HUES64 (cell line): ENCODE results near the gene ABTB1.
"Not testable (repeated sequence)": the region's sequence is repeated elsewhere in the genome, so short reads cannot be mapped to it uniquely, and the experiment has no call there.

ENCODE experiments used
- H3K27ac ChIP-seq: 2 replicates; pipeline ENCODE4 v1.7.0; 2013; ENCODE audit warnings: low read depth, low read length, inconsistent platforms
- H3K27me3 ChIP-seq: 2 replicates; pipeline ENCODE4 v1.6.1; 2013; ENCODE audit warnings: mild to moderate bottlenecking, low read length; ENCODE audit not compliant: insufficient read depth
- H3K36me3 ChIP-seq: 2 replicates; pipeline ENCODE4 v1.6.1; 2013; ENCODE audit warnings: mild to moderate bottlenecking, low read length; ENCODE audit not compliant: insufficient read depth
- H3K4me1 ChIP-seq: 2 replicates; pipeline ENCODE4 v1.6.1; 2013; ENCODE audit warnings: mild to moderate bottlenecking, low read length, moderate library complexity; ENCODE audit not compliant: insufficient read depth
- H3K4me3 ChIP-seq: 2 replicates; pipeline ENCODE4 v1.5.1; 2013; ENCODE audit warnings: mild to moderate bottlenecking, low read length, moderate library complexity
- H3K9ac ChIP-seq: 2 replicates; pipeline ENCODE4 v1.6.1; 2013; ENCODE audit warnings: mild to moderate bottlenecking, low read depth, low read length
- H3K9me3 ChIP-seq: 2 replicates; pipeline ENCODE4 v1.6.1; 2013; ENCODE audit warnings: low read depth, low read length; ENCODE audit not compliant: insufficient read depth
- WGBS: fragments of 150-250, 120-280 bp; methylation state at CpG from one replicate; pipeline ENCODE4 v1.1.7; 2013; ENCODE audit warnings: missing lambda C conversion rate; 5-methylcytosine and 5-hydroxymethylcytosine counted together

The ABTB1 gene

GRCh38 chr3:127697551-127698240, 24.9 kb downstream of the ABTB1 start:
- H3K36me3 ChIP-seq = no peaks in the 10 kb centered on the region
- WGBS = 68% methylated on average over 16 of the region's 16 CpGs
- no peaks in the 10 kb centered on the region for H3K9me3 ChIP-seq
- H3K27ac ChIP-seq = no peak overlapping the region
- no peak overlapping the region for H3K9ac ChIP-seq
- H3K4me3 ChIP-seq = 0 out of 2 replicates have a peak overlapping the region, but pooled peaks have one; percentile 28
- H3K27me3 ChIP-seq = no peaks in the 10 kb centered on the region
- H3K4me1 ChIP-seq = no peaks in the 10 kb centered on the region

GRCh38 chr3:127698286-127698685, 25.5 kb downstream of the ABTB1 start:
- Histone ChIP-seq H3K27me3 (no peaks in the 10 kb centered on the region), H3K36me3 (no peaks in the 10 kb centered on the region), H3K9ac (no peak overlapping the region), H3K4me3 (no peak overlapping the region), H3K9me3 (no peaks in the 10 kb centered on the region), H3K4me1 (peaks cover 3% of the 10 kb centered on the region; the same call in 1 of the 2 replicates), H3K27ac (no peak overlapping the region)
- WGBS = 94% methylated on average over 3 of the region's 3 CpGs

- Histone ChIP-seq H3K9ac (no peak overlapping the region), H3K4me1 (peaks cover 3% of the 10 kb centered on the region; the same call in 1 of the 2 replicates), H3K27me3 (no peaks in the 10 kb centered on the region), H3K36me3 (no peaks in the 10 kb centered on the region), H3K27ac (no peak overlapping the region), H3K9me3 (no peaks in the 10 kb centered on the region), H3K4me3 (no peak overlapping the region)
- WGBS = 82% methylated on average over 6 of the region's 6 CpGs
Observed at GRCh38 chr3:127698691-127699415, 26.1 kb downstream of the ABTB1 start.

GRCh38 chr3:127699416-127700300, 26.9 kb downstream of the ABTB1 start:
- Histone ChIP-seq H3K9ac (no peak overlapping the region), H3K27me3 (no peaks in the 10 kb centered on the region), H3K36me3 (no peaks in the 10 kb centered on the region), H3K27ac (no peak overlapping the region), H3K4me1 (peaks cover 3% of the 10 kb centered on the region; the same call in 1 of the 2 replicates), H3K4me3 (no peak overlapping the region), H3K9me3 (no peaks in the 10 kb centered on the region)
- whole genome bisulfite sequencing = 90% methylated on average over 8 of the region's 9 CpGs

- H3K9me3 ChIP-seq = no peaks in the 10 kb centered on the region
- H3K9ac ChIP-seq = no peak overlapping the region
- H3K27me3 ChIP-seq = no peaks in the 10 kb centered on the region
- peaks cover 3% of the 10 kb centered on the region; the same call in 1 of the 2 replicates for H3K4me1 ChIP-seq
- no peak overlapping the region for H3K4me3 ChIP-seq
- no peaks in the 10 kb centered on the region for H3K36me3 ChIP-seq
- WGBS = 80% methylated on average over 5 of the region's 5 CpGs
- no peak overlapping the region for H3K27ac ChIP-seq
Observed at GRCh38 chr3:127700406-127700805, 27.7 kb downstream of the ABTB1 start.

GRCh38 chr3:127701280-127701911, 28.6 kb downstream of the ABTB1 start:
- Histone ChIP-seq H3K9me3 (no peaks in the 10 kb centered on the region), H3K4me3 (no peak overlapping the region), H3K36me3 (no peaks in the 10 kb centered on the region), H3K27ac (no peak overlapping the region), H3K27me3 (no peaks in the 10 kb centered on the region), H3K9ac (no peak overlapping the region), H3K4me1 (peaks cover 3% of the 10 kb centered on the region; the same call in 1 of the 2 replicates)
- 87% methylated on average over 11 of the region's 11 CpGs for WGBS

- no peak overlapping the region for H3K4me3 ChIP-seq
- 88% methylated on average over 4 of the region's 4 CpGs for WGBS
- peaks cover 3% of the 10 kb centered on the region; the same call in 1 of the 2 replicates for H3K4me1 ChIP-seq
- H3K9me3 ChIP-seq = no peaks in the 10 kb centered on the region
- no peak overlapping the region for H3K27ac ChIP-seq
- no peak overlapping the region for H3K9ac ChIP-seq
- no peaks in the 10 kb centered on the region for H3K27me3 ChIP-seq
- H3K36me3 ChIP-seq = no peaks in the 10 kb centered on the region
Observed at GRCh38 chr3:127702151-127702578, 29.4 kb downstream of the ABTB1 start.

GRCh38 chr3:127704840-127705239, 32.1 kb downstream of the ABTB1 start:
- not testable (repeated sequence) for H3K9ac ChIP-seq, H3K27me3 ChIP-seq, H3K27ac ChIP-seq, H3K4me3 ChIP-seq, H3K36me3 ChIP-seq, H3K9me3 ChIP-seq
- peaks cover 12% of the 10 kb centered on the region for H3K4me1 ChIP-seq
- 96% methylated on average over 3 of the region's 4 CpGs for WGBS

GRCh38 chr3:127706312-127706711, 33.6 kb downstream of the ABTB1 start:
- no peaks in the 10 kb centered on the region for H3K9me3 ChIP-seq
- no peak overlapping the region for H3K9ac ChIP-seq
- H3K4me1 ChIP-seq = peaks cover 15% of the 10 kb centered on the region
- H3K27me3 ChIP-seq = no peaks in the 10 kb centered on the region
- H3K27ac ChIP-seq = no peak overlapping the region
- 94% methylated on average over 7 of the region's 7 CpGs for WGBS
- H3K4me3 ChIP-seq = no peak overlapping the region
- no peaks in the 10 kb centered on the region for H3K36me3 ChIP-seq

GRCh38 chr3:127706785-127707351, 34.1 kb downstream of the ABTB1 start:
- 92% methylated on average over 15 of the region's 16 CpGs for WGBS
- H3K9ac ChIP-seq = no peak overlapping the region
- H3K4me1 ChIP-seq = peaks cover 15% of the 10 kb centered on the region
- H3K27me3 ChIP-seq = no peaks in the 10 kb centered on the region
- no peak overlapping the region for H3K27ac ChIP-seq
- no peaks in the 10 kb centered on the region for H3K9me3 ChIP-seq
- no peak overlapping the region for H3K4me3 ChIP-seq
- no peaks in the 10 kb centered on the region for H3K36me3 ChIP-seq
